A549 (cell line): ENCODE data around the gene PTPN4. TPM values are rescaled to one million over a fixed set of nuclear protein-coding genes. Genes with fewer than 3 reads are reported as not detected.

Experiments
- ATAC-seq, 2 experiments: fragments of 200-7000 bp in 1 of 2; fragments of >200 bp in 1 of 2; cut with Nextera tagmentation in 1 of 2; cut with Tn5 transposase in 1 of 2; 3 replicates each; pipeline versions ENCODE4 v1.8.0 to v1.9.1; 2018 to 2020; ENCODE audit warnings: mild to moderate bottlenecking in 1 of 2, moderate library complexity in 1 of 2
- CTCF ChIA-PET: fragments of 300-600 bp; sonication (Branson Sonifier 250); formaldehyde crosslinking; extraction: SDS; loops from one replicate; lab custom pipeline; 2021; ENCODE audit warnings: antibody characterized with exemption, inconsistent platforms; lab: Yijun Ruan, JAX
- POLR2A ChIA-PET: fragments of 350-600 bp; formaldehyde crosslinking; extraction: SDS; loops from one replicate; lab custom pipeline; 2021; ENCODE audit warnings: antibody characterized with exemption, inconsistent platforms; lab: Yijun Ruan, JAX
- DNase-seq, 2 experiments: peaks; one replicate each; pipeline versions ENCODE4 v3.0.0 to v3.0.0-alpha.2; 2011 to 2016; ENCODE audit warnings: low read depth in 1 of 2, low spot score in 1 of 2
- FAIRE-seq: peaks from 2 replicates; lab custom pipeline; 2011; peaks lifted over from hg19 to GRCh38; lab: Jason Lieb, UNC
- H3K27ac ChIP-seq, 2 experiments: fragments of >200 bp; sonication (Bioruptor Twin); formaldehyde crosslinking; 3 replicates each; pipeline ENCODE4 v1.5.1; 2016 to 2017
- H3K4me1 ChIP-seq: fragments of >200 bp; sonication (Bioruptor Twin); formaldehyde crosslinking; 3 replicates; pipeline ENCODE4 v1.6.1; 2016
- H3K4me2 ChIP-seq: fragments of >200 bp; sonication (Bioruptor Twin); formaldehyde crosslinking; 3 replicates; pipeline ENCODE4 v1.6.1; 2016
- H3K4me3 ChIP-seq: fragments of >200 bp; sonication (Bioruptor Twin); formaldehyde crosslinking; 3 replicates; pipeline ENCODE4 v1.5.1; 2016
- H3K9me3 ChIP-seq: fragments of >200 bp; sonication (Bioruptor Twin); formaldehyde crosslinking; 3 replicates; pipeline ENCODE4 v1.6.1; 2016
- BHLHE40 ChIP-seq: IDR thresholded peaks from 2 replicates; pipeline ENCODE4 v1.6.1; 2012; ENCODE audit warnings: low read depth, low read length, inconsistent platforms
- CBX2 ChIP-seq: fragments of 200-600 bp; sonication (generic); IDR thresholded peaks from 2 replicates; pipeline ENCODE4 v1.6.1; 2016; ENCODE audit warnings: low read depth, mild to moderate bottlenecking, borderline replicate concordance
- CEBPB ChIP-seq, 2 experiments: fragments of >200 bp in 1 of 2; sonication (Bioruptor Twin) in 1 of 2; formaldehyde crosslinking in 1 of 2; IDR thresholded peaks; 2 replicates each; pipeline ENCODE4 v1.6.1; 2012 to 2016
- CTCF ChIP-seq: fragments of >200 bp; sonication (Bioruptor Twin); formaldehyde crosslinking; IDR thresholded peaks from 3 replicates; pipeline ENCODE4 v1.5.1; 2016
- EHF ChIP-seq: fragments of 250-450 bp; sonication (Bioruptor Pico); IDR thresholded peaks from 2 replicates; pipeline ENCODE4 v1.5.0; 2020; ENCODE audit warnings: mild to moderate bottlenecking
- EHMT2 ChIP-seq: fragments of 200-600 bp; sonication (generic); IDR thresholded peaks from 2 replicates; pipeline ENCODE4 v1.6.1; 2016; ENCODE audit warnings: antibody characterized with exemption, low read depth, mild to moderate bottlenecking, moderate library complexity
- EP300 ChIP-seq, 2 experiments: fragments of >200 bp; sonication (Bioruptor Twin); formaldehyde crosslinking; IDR thresholded peaks; 2 replicates in 1 of 2; 3 replicates in 1 of 2; pipeline ENCODE4 v1.6.1; 2016 to 2017
- FOSB ChIP-seq: fragments of 250-450 bp; sonication (Bioruptor Pico); IDR thresholded peaks from 2 replicates; pipeline ENCODE4 v1.5.0; 2020; ENCODE audit warnings: mild to moderate bottlenecking, moderate library complexity
- FOXS1 ChIP-seq: fragments of 250-450 bp; sonication (Bioruptor Pico); IDR thresholded peaks from 2 replicates; pipeline ENCODE4 v1.5.0; 2020; ENCODE audit warnings: mild to moderate bottlenecking, moderate library complexity
- HEYL ChIP-seq: fragments of 250-450 bp; sonication (Bioruptor Pico); IDR thresholded peaks from 2 replicates; pipeline ENCODE4 v1.8.0; 2021; ENCODE audit warnings: mild to moderate bottlenecking, moderate library complexity
- HMGXB4 ChIP-seq: fragments of 250-450 bp; sonication (Bioruptor Pico); IDR thresholded peaks from 2 replicates; pipeline ENCODE4 v1.5.0; 2021; ENCODE audit warnings: mild to moderate bottlenecking, moderate library complexity, borderline replicate concordance
- HOXB5 ChIP-seq: fragments of 250-450 bp; sonication (Bioruptor Pico); IDR thresholded peaks from 2 replicates; pipeline ENCODE4 v1.5.0; 2020; ENCODE audit warnings: mild to moderate bottlenecking, moderate library complexity
- KDM5A ChIP-seq: fragments of 200-600 bp; sonication (generic); IDR thresholded peaks from 2 replicates; pipeline ENCODE4 v1.6.1; 2016; ENCODE audit warnings: antibody characterized with exemption, mild to moderate bottlenecking
- MAX ChIP-seq: IDR thresholded peaks from 2 replicates; pipeline ENCODE4 v1.6.1; 2012
- MAZ ChIP-seq: fragments of 150-350 bp; IDR thresholded peaks from 2 replicates; pipeline ENCODE4 v1.6.1; 2014; ENCODE audit warnings: antibody characterized with exemption, low read depth, low read length, borderline replicate concordance
- MYC ChIP-seq: IDR thresholded peaks from 2 replicates; pipeline ENCODE4 v1.6.1; 2012; ENCODE audit warnings: mild to moderate bottlenecking, inconsistent platforms, low read length, improper control_type of control experiment, borderline replicate concordance
- NPAS2 ChIP-seq: fragments of 250-450 bp; sonication (Bioruptor Pico); IDR thresholded peaks from 2 replicates; pipeline ENCODE4 v1.8.0; 2022; ENCODE audit warnings: mild to moderate bottlenecking, moderate library complexity, borderline replicate concordance
- POLR2A ChIP-seq: IDR thresholded peaks from 2 replicates; pipeline ENCODE4 v1.6.1; 2012; ENCODE audit warnings: mild to moderate bottlenecking, low read length
- POLR2AphosphoS2 ChIP-seq: conservative IDR thresholded peaks from 2 replicates; pipeline ENCODE4 v1.6.1; 2012; ENCODE audit warnings: low read length, improper control_type of control experiment, inconsistent platforms
- RARB ChIP-seq: fragments of 250-450 bp; sonication (Bioruptor Pico); IDR thresholded peaks from 2 replicates; pipeline ENCODE4 v1.8.0; 2021; ENCODE audit warnings: mild to moderate bottlenecking, moderate library complexity
- RCOR1 ChIP-seq: fragments of 150-350 bp; IDR thresholded peaks from 2 replicates; pipeline ENCODE4 v1.6.1; 2014; ENCODE audit warnings: antibody characterized with exemption, low read length, low read depth
- REST ChIP-seq: fragments of 200-600 bp; sonication (generic); IDR thresholded peaks from 2 replicates; pipeline ENCODE4 v1.6.1; 2016; ENCODE audit warnings: antibody characterized with exemption, mild to moderate bottlenecking, moderate library complexity
- SMC3 ChIP-seq: fragments of >200 bp; sonication (Bioruptor Twin); formaldehyde crosslinking; IDR thresholded peaks from 3 replicates; pipeline ENCODE4 v1.6.1; 2018; ENCODE audit warnings: inconsistent platforms
- SREBF2 ChIP-seq: fragments of 450-650 bp; IDR thresholded peaks from 2 replicates; pipeline ENCODE4 v1.6.1; 2014; ENCODE audit warnings: mild to moderate bottlenecking, moderate library complexity
- USF2 ChIP-seq: fragments of 450-650 bp; IDR thresholded peaks from 2 replicates; pipeline ENCODE4 v1.6.1; 2014; ENCODE audit warnings: antibody characterized with exemption
- ZFP36 ChIP-seq: fragments of 450-650 bp; IDR thresholded peaks from 2 replicates; pipeline ENCODE4 v1.6.1; 2014; ENCODE audit warnings: borderline replicate concordance; ENCODE audit not compliant: partially characterized antibody
- ZNF302 ChIP-seq: fragments of 250-450 bp; sonication (Bioruptor Pico); IDR thresholded peaks from 2 replicates; pipeline ENCODE4 v1.9.0; 2021; ENCODE audit warnings: inconsistent platforms, mild to moderate bottlenecking, moderate library complexity
- WGBS: methylation state at CpG from one replicate; pipeline ENCODE4 v1.1.6; 2017; ENCODE audit errors: missing lambda C conversion rate; 5-methylcytosine and 5-hydroxymethylcytosine counted together
- polyA plus RNA-seq, 4 experiments: library from polyadenylated mRNA; depleted of rRNA in 3 of 4; stranded (reverse); fragments of >200 nt; fragmentation: RNase III in 1 of 4; extraction: RNeasy Plus Mini Kit Qiagen cat#74134 plus additional on column Dnase treatment in 1 of 4; gene quantifications; 2 replicates in 3 of 4; 3 replicates in 1 of 4; pipeline ENCODE4 v1.2.3, GENCODE V29; 2011 to 2017

Gene PTPN4
- polyA plus RNA-seq, 2 of the 4 experiments (the other 2 are of a cell fraction): 14.5 to 36.6 TPM

- POLR2A ChIA-PET: no interaction called here
- no peak overlapping the region for H3K4me3 ChIP-seq
- no peak for ATAC-seq
- TF ChIP-seq HOXB5 (CRISPR knock-in tag) (no peak), MAZ (no peak), RARB (no peak), USF2 (no peak), EP300 (IDR thresholded peaks at IDR 0.05) (no peak), SMC3 (no peak), CTCF (no peak), HEYL (no peak), CBX2 (no peak), POLR2AphosphoS2 (no peak), REST (no peak), CEBPB (IDR thresholded peaks at IDR 0.05) (no peak), RCOR1 (no peak), EHF (no peak), FOSB (CRISPR knock-in tag) (no peak), POLR2A (no peak)
- no peak for DNase-seq
- no peak overlapping the region for H3K4me2 ChIP-seq
- H3K27ac ChIP-seq: no peak overlapping the region
- no peak for FAIRE-seq
- 82% methylated on average over 9 of the region's 9 CpGs for WGBS
- H3K4me1 ChIP-seq: peaks cover 8% of the 10 kb centered on the region; the same call in 2 of the 3 replicates
- H3K9me3 ChIP-seq: no peaks in the 10 kb centered on the region
- CTCF ChIA-PET: no interaction called here
Measured at GRCh38 chr2:119782308-119783027, 22.7 kb downstream of the PTPN4 start.

GRCh38 chr2:119784876-119785275, 25.2 kb downstream of the PTPN4 start:
- POLR2A ChIA-PET: no interaction called here
- Histone ChIP-seq H3K4me3 (no peak overlapping the region), H3K4me1 (peaks cover 8% of the 10 kb centered on the region; the same call in 2 of the 3 replicates), H3K4me2 (no peak overlapping the region), H3K27ac (no peak overlapping the region), H3K9me3 (peaks cover 12% of the 10 kb centered on the region; the same call in 2 of the 3 replicates)
- 84% methylated on average over 5 of the region's 5 CpGs for WGBS
- no peak for ATAC-seq
- no peak for FAIRE-seq
- no peak for DNase-seq
- CTCF ChIA-PET: interaction anchor here (1.2 kb wide), 2 partner anchors 11 to 40 kb away, joined by 3 read pairs; no protein-coding TSS in a partner anchor
- TF ChIP-seq MAX (no peak), BHLHE40 (no peak), NPAS2 (CRISPR knock-in tag) (no peak), HMGXB4 (no peak), SREBF2 (no peak), MYC (no peak), HEYL (no peak), EHMT2 (no peak), ZNF302 (no peak), EP300 (IDR thresholded peaks at IDR 0.05) (no peak), KDM5A (no peak), POLR2AphosphoS2 (no peak), FOXS1 (CRISPR knock-in tag) (no peak), ZFP36 (no peak)
